CD4-positive, alpha-beta memory T cell (primary cell): ENCODE results near the gene PER3. TPM values are rescaled to one million over a fixed set of nuclear protein-coding genes. Genes with fewer than 3 reads are reported as not detected.

ENCODE experiments used
- CTCF ChIA-PET: fragments of 350-600 bp; sonication (Branson Sonifier 250); formaldehyde crosslinking; loops from one replicate; lab custom pipeline; 2021; ENCODE audit warnings: inconsistent platforms; ENCODE audit not compliant: partially characterized antibody; lab: Charles Lee
- POLR2A ChIA-PET: fragments of 350-600 bp; sonication (Branson Sonifier 250); formaldehyde crosslinking; loops from one replicate; lab custom pipeline; 2021; ENCODE audit not compliant: partially characterized antibody; lab: Charles Lee
- DNase-seq, 5 donors: peaks; one replicate each; pipeline versions ENCODE4 v3.0.0 to v3.0.0-alpha.2; 2020 to 2022; ENCODE audit warnings: mixed read lengths in 1 of 5
- H3K27ac ChIP-seq: one replicate; pipeline ENCODE4 v1.7.0; 2013; ENCODE audit warnings: low read depth, low read length
- H3K27me3 ChIP-seq: 2 replicates; pipeline ENCODE4 v1.7.0; 2013; ENCODE audit warnings: mild to moderate bottlenecking, low read length, moderate library complexity; ENCODE audit not compliant: insufficient read depth
- H3K36me3 ChIP-seq: 2 replicates; pipeline ENCODE4 v1.7.0; 2013; ENCODE audit warnings: mild to moderate bottlenecking, low read length, moderate library complexity; ENCODE audit not compliant: insufficient read depth
- H3K4me1 ChIP-seq: 2 replicates; pipeline ENCODE4 v1.7.0; 2013; ENCODE audit warnings: mild to moderate bottlenecking, low read length, moderate library complexity; ENCODE audit not compliant: insufficient read depth
- H3K4me3 ChIP-seq, 2 donors: one replicate each; pipeline ENCODE4 v1.7.0; 2013; ENCODE audit warnings: low read length in 2 of 2, mild to moderate bottlenecking in 1 of 2
- H3K9me3 ChIP-seq, 2 donors: one replicate each; pipeline ENCODE4 v1.7.0; 2013; ENCODE audit warnings: low read length in 2 of 2, control low read depth in 1 of 2; ENCODE audit not compliant: control insufficient read depth in 1 of 2
- H3K27ac Mint-ChIP-seq, 7 donors: one replicate each; pipeline ENCODE4 v1.8.0; 2020 to 2021; ENCODE audit warnings: mixed read lengths in 7 of 7, mild to moderate bottlenecking in 6 of 7, inconsistent platforms in 3 of 7, moderate library complexity in 3 of 7
- H3K27me3 Mint-ChIP-seq, 2 donors: one replicate each; pipeline ENCODE4 v1.8.0; 2020 to 2021; ENCODE audit warnings: mixed read lengths in 2 of 2
- H3K36me3 Mint-ChIP-seq, 2 donors: one replicate each; pipeline ENCODE4 v1.8.0; 2020 to 2021; ENCODE audit warnings: mixed read lengths in 2 of 2, inconsistent platforms in 1 of 2, mild to moderate bottlenecking in 1 of 2
- H3K4me1 Mint-ChIP-seq, 4 donors: one replicate each; pipeline ENCODE4 v1.8.0; 2020 to 2021; ENCODE audit warnings: mixed read lengths in 4 of 4, mild to moderate bottlenecking in 1 of 4
- H3K4me3 Mint-ChIP-seq, 8 donors: one replicate each; pipeline ENCODE4 v1.8.0; 2020 to 2021; ENCODE audit warnings: mixed read lengths in 8 of 8, mild to moderate bottlenecking in 7 of 8, moderate library complexity in 6 of 8, inconsistent platforms in 3 of 8
- H3K9me3 Mint-ChIP-seq, 8 donors: one replicate each; pipeline ENCODE4 v1.8.0; 2020 to 2021; ENCODE audit warnings: mixed read lengths in 8 of 8, mild to moderate bottlenecking in 5 of 8, inconsistent platforms in 3 of 8, moderate library complexity in 1 of 8
- intact Hi-C: fragments of 100-400 bp; cut with micrococcal nuclease; formaldehyde crosslinking; loops from one replicate; pipeline ENCODE4 v1.15.1; 2023
- polyA plus RNA-seq, 2 donors: library from polyadenylated mRNA; unstranded; fragments of 300-500 nt; fragmentation: Illumina TruSeq; gene quantifications; one replicate each; pipeline ENCODE4 v1.2.3, GENCODE V29; 2021
- total RNA-seq, 2 experiments: library from RNA; stranded (reverse); gene quantifications; one replicate each; pipeline ENCODE4 v1.2.3, GENCODE V29; 2021

The PER3 gene
- total and polyA plus RNA-seq, 4 experiments from 2014 or later, result 3.5 to 7.9 (median 6.1) TPM

GRCh38 chr1:7824701-7825100 lies 40.6 kb downstream of the PER3 start:
- no peaks in the 10 kb centered on the region for H3K4me1 ChIP-seq
- no peaks in the 10 kb centered on the region for H3K9me3 ChIP-seq
- no peaks in the 10 kb centered on the region for H3K36me3 ChIP-seq
- Mint-ChIP-seq H3K9me3 (no peaks in the 10 kb centered on the region), H3K27ac (no peak overlapping the region), H3K4me1 (peaks cover 0 to 23% (median 4%) of the 10 kb centered on the region in 4 donors), H3K4me3 (no peak overlapping the region), H3K36me3 (peaks cover 46 to 53% of the 10 kb centered on the region in 2 donors), H3K27me3 (no peaks in the 10 kb centered on the region)
- H3K4me3 ChIP-seq, result no peak overlapping the region
- H3K27me3 ChIP-seq, result no peaks in the 10 kb centered on the region
- intact Hi-C loops, result no loop called here
- no peak overlapping the region for H3K27ac ChIP-seq
- no peak for DNase-seq
- ChIA-PET CTCF (interaction anchor here (0.9 kb wide), 1 partner anchor 16 kb away, joined by 3 read pairs; no protein-coding TSS in a partner anchor), POLR2A (no interaction called here)

GRCh38 chr1:7826363-7826762 lies 42.3 kb downstream of the PER3 start:
- no peaks in the 10 kb centered on the region for H3K9me3 ChIP-seq

GRCh38 chr1:7827126-7827955 lies 43.2 kb downstream of the PER3 start:
- Mint-ChIP-seq H3K4me1 (peaks cover 2 to 23% (median 5%) of the 10 kb centered on the region in 4 donors), H3K36me3 (peaks cover 38 to 45% of the 10 kb centered on the region in 2 donors), H3K4me3 (peak overlapping the region; percentile 78 to 92 (median 88)), H3K9me3 (no peaks in the 10 kb centered on the region), H3K27ac (peak overlapping the region; percentile 62 to 91 (median 87)), H3K27me3 (no peaks in the 10 kb centered on the region)
- CTCF ChIA-PET, result no interaction called here
- intact Hi-C loops, result no loop called here
- H3K36me3 ChIP-seq, result no peaks in the 10 kb centered on the region
- no peaks in the 10 kb centered on the region for H3K9me3 ChIP-seq
- POLR2A ChIA-PET, result no interaction called here
- DNase-seq, result peak in 4 of 5 donors; percentile 1 to 36 (median 21)
- peak overlapping the region in 1 of 2 donors; percentile 3 for H3K4me3 ChIP-seq
- H3K27ac ChIP-seq, result peak overlapping the region; percentile 24
- no peaks in the 10 kb centered on the region for H3K27me3 ChIP-seq
- H3K4me1 ChIP-seq, result no peaks in the 10 kb centered on the region

More at GRCh38 chr1:7826363-7826762, 42.3 kb downstream of the PER3 start:
- Histone ChIP-seq H3K4me1 (no peaks in the 10 kb centered on the region), H3K27ac (no peak overlapping the region), H3K36me3 (no peaks in the 10 kb centered on the region), H3K4me3 (no peak overlapping the region), H3K27me3 (no peaks in the 10 kb centered on the region)
- Mint-ChIP-seq H3K4me3 (peak overlapping the region in 7 of 8 donors; percentile 83 to 92 (median 88)), H3K36me3 (peaks cover 39 to 50% of the 10 kb centered on the region in 2 donors), H3K4me1 (peaks cover 0 to 23% (median 5%) of the 10 kb centered on the region in 4 donors), H3K27me3 (no peaks in the 10 kb centered on the region), H3K27ac (peak overlapping the region in 1 of 7 donors; percentile 82), H3K9me3 (no peaks in the 10 kb centered on the region)
- ChIA-PET POLR2A (no interaction called here), CTCF (no interaction called here)
- intact Hi-C loops, result no loop called here
- no peak for DNase-seq

GRCh38 chr1:7831458-7831857 lies 47.4 kb downstream of the PER3 start:
- Histone ChIP-seq H3K4me1 (no peaks in the 10 kb centered on the region), H3K4me3 (no peak overlapping the region), H3K36me3 (no peaks in the 10 kb centered on the region), H3K9me3 (no peaks in the 10 kb centered on the region), H3K27me3 (no peaks in the 10 kb centered on the region), H3K27ac (no peak overlapping the region)
- intact Hi-C loops, result no loop called here
- no peak for DNase-seq
- Mint-ChIP-seq H3K9me3 (no peaks in the 10 kb centered on the region), H3K4me1 (peaks cover 2 to 21% (median 4%) of the 10 kb centered on the region in 4 donors), H3K36me3 (peaks cover 49 to 52% of the 10 kb centered on the region in 2 donors), H3K27ac (peak overlapping the region in 1 of 7 donors; percentile 32), H3K4me3 (no peak overlapping the region), H3K27me3 (no peaks in the 10 kb centered on the region)
- ChIA-PET CTCF (no interaction called here), POLR2A (no interaction called here)

GRCh38 chr1:7833035-7833434 lies 48.9 kb downstream of the PER3 start:
- Histone ChIP-seq H3K9me3 (no peaks in the 10 kb centered on the region), H3K27ac (no peak overlapping the region), H3K27me3 (no peaks in the 10 kb centered on the region), H3K4me1 (no peaks in the 10 kb centered on the region), H3K36me3 (peaks cover 11% of the 10 kb centered on the region), H3K4me3 (no peak overlapping the region)
- DNase-seq, result no peak
- no peaks in the 10 kb centered on the region for H3K27me3 Mint-ChIP-seq
- H3K36me3 Mint-ChIP-seq, result peaks cover 49 to 51% of the 10 kb centered on the region in 2 donors
- intact Hi-C loops, result no loop called here
- CTCF ChIA-PET, result no interaction called here
- peaks cover 2 to 5% (median 3%) of the 10 kb centered on the region in 4 donors for H3K4me1 Mint-ChIP-seq
- H3K9me3 Mint-ChIP-seq, result peaks cover 0 to 6% (median 2%) of the 10 kb centered on the region in 8 donors
- H3K27ac Mint-ChIP-seq, result no peak overlapping the region
- no peak overlapping the region for H3K4me3 Mint-ChIP-seq
- POLR2A ChIA-PET, result no interaction called here

- Mint-ChIP-seq H3K9me3 (peaks cover 2 to 25% (median 12%) of the 10 kb centered on the region in 8 donors), H3K27me3 (no peaks in the 10 kb centered on the region), H3K27ac (no peak overlapping the region), H3K4me1 (peaks cover 0 to 2% (median 0%) of the 10 kb centered on the region in 4 donors), H3K36me3 (peaks cover 67 to 74% of the 10 kb centered on the region in 2 donors), H3K4me3 (no peak overlapping the region)
- Histone ChIP-seq H3K9me3 (no peaks in the 10 kb centered on the region), H3K27me3 (no peaks in the 10 kb centered on the region), H3K4me3 (no peak overlapping the region), H3K36me3 (peaks cover 11% of the 10 kb centered on the region), H3K27ac (no peak overlapping the region), H3K4me1 (no peaks in the 10 kb centered on the region)
- POLR2A ChIA-PET, result no interaction called here
- intact Hi-C loops, result no loop called here
- DNase-seq, result no peak
- CTCF ChIA-PET, result no interaction called here
Observed at GRCh38 chr1:7838714-7839113, 54.6 kb downstream of the PER3 start.

- H3K36me3 ChIP-seq, result peaks cover 11% of the 10 kb centered on the region
- H3K4me1 ChIP-seq, result no peaks in the 10 kb centered on the region
- no peak overlapping the region for H3K27ac Mint-ChIP-seq
- H3K36me3 Mint-ChIP-seq, result peaks cover 70 to 74% of the 10 kb centered on the region in 2 donors
- no peaks in the 10 kb centered on the region for H3K9me3 ChIP-seq
- ChIA-PET CTCF (no interaction called here), POLR2A (no interaction called here)
- intact Hi-C loops, result no loop called here
- peaks cover 0 to 2% (median 0%) of the 10 kb centered on the region in 4 donors for H3K4me1 Mint-ChIP-seq
- no peak overlapping the region for H3K4me3 ChIP-seq
- H3K4me3 Mint-ChIP-seq, result no peak overlapping the region
- no peak overlapping the region for H3K27ac ChIP-seq
- DNase-seq, result no peak
- peaks cover 2 to 25% (median 12%) of the 10 kb centered on the region in 8 donors for H3K9me3 Mint-ChIP-seq
- no peaks in the 10 kb centered on the region for H3K27me3 ChIP-seq
- no peaks in the 10 kb centered on the region for H3K27me3 Mint-ChIP-seq
Observed at GRCh38 chr1:7839526-7839925, 55.4 kb downstream of the PER3 start.
